A673 (cell line): ENCODE data around the gene SLC22A4. TPM values are rescaled to one million over a fixed set of nuclear protein-coding genes. Genes with fewer than 3 reads are reported as not detected.
A peak's percentile ranks its signal among the peaks of the same experiment; 100 is the strongest.

Experiments used
- BruUV-seq: library from RNA; stranded (reverse); fragments of 400-500 nt; replicated peaks from 2 replicates; lab custom pipeline; 2021; lab: Mats Ljungman, UMichigan
- CTCF ChIA-PET: fragments of 300-600 bp; sonication (Branson Sonifier 250); formaldehyde crosslinking; loops from one replicate; lab custom pipeline; 2022; ENCODE audit warnings: antibody characterized with exemption; lab: Charles Lee
- POLR2A ChIA-PET: fragments of 300-600 bp; sonication (Branson Sonifier 250); formaldehyde crosslinking; loops from one replicate; lab custom pipeline; 2022; ENCODE audit warnings: antibody characterized with exemption; ENCODE audit not compliant: low non-redundant PET; lab: Charles Lee
- DNase-seq: peaks from one replicate; pipeline ENCODE4 v3.0.0-alpha.2; 2015; ENCODE audit warnings: low spot score
- H3K27ac ChIP-seq: fragments of 200-600 bp; sonication (generic); 2 replicates; pipeline ENCODE4 v1.5.1; 2016; ENCODE audit warnings: mixed run types, low read depth, mild to moderate bottlenecking, mixed read lengths, antibody characterized with exemption, low read length; ENCODE audit not compliant: poor library complexity, severe bottlenecking
- H3K27me3 ChIP-seq: fragments of 200-600 bp; sonication (generic); replicated peaks from 2 replicates; pipeline ENCODE4 v1.6.1; 2017; ENCODE audit warnings: mixed run types, low read depth, mild to moderate bottlenecking, mixed read lengths, antibody characterized with exemption, low read length; ENCODE audit not compliant: insufficient read depth, poor library complexity
- H3K36me3 ChIP-seq: fragments of 200-600 bp; sonication (generic); 2 replicates; pipeline ENCODE4 v1.6.1; 2016; ENCODE audit warnings: mixed run types, mild to moderate bottlenecking, mixed read lengths, antibody characterized with exemption, low read length; ENCODE audit not compliant: insufficient read depth, poor library complexity, severe bottlenecking
- H3K4me1 ChIP-seq: fragments of 200-600 bp; sonication (generic); 2 replicates; pipeline ENCODE4 v1.6.1; 2017; ENCODE audit warnings: mixed run types, mild to moderate bottlenecking, mixed read lengths, antibody characterized with exemption, low read length; ENCODE audit not compliant: insufficient read depth, poor library complexity, severe bottlenecking
- H3K4me3 ChIP-seq: fragments of 200-600 bp; sonication (generic); 2 replicates; pipeline ENCODE4 v1.5.1; 2016; ENCODE audit warnings: low read depth, mixed run types, mild to moderate bottlenecking, mixed read lengths, low read length; ENCODE audit not compliant: poor library complexity, severe bottlenecking
- H3K9me3 ChIP-seq: fragments of 200-600 bp; sonication (generic); 2 replicates; pipeline ENCODE4 v1.6.1; 2016; ENCODE audit warnings: mixed run types, low read depth, mild to moderate bottlenecking, mixed read lengths, antibody characterized with exemption, low read length; ENCODE audit not compliant: poor library complexity, severe bottlenecking
- EZH2 ChIP-seq: fragments of 200-600 bp; sonication (generic); IDR thresholded peaks from 2 replicates; pipeline ENCODE4 v1.6.1; 2017; ENCODE audit warnings: borderline replicate concordance, low read depth, mild to moderate bottlenecking, mixed read lengths, antibody characterized with exemption, low read length; ENCODE audit not compliant: poor library complexity, severe bottlenecking
- intact Hi-C: fragments of 100-400 bp; cut with micrococcal nuclease; formaldehyde crosslinking; loops from one replicate; pipeline ENCODE4 v1.10.0; 2022; ENCODE audit not compliant: unreplicated experiment
- total RNA-seq: library from RNA; stranded (reverse); gene quantifications from 2 replicates; pipeline ENCODE4 v1.2.3, GENCODE V29; 2021
- TF ChIP-seq, protein P1 (sequence below): fragments of 300-800, 200-600 bp; sonication (generic); conservative IDR thresholded peaks from 2 replicates; pipeline ENCODE4 v1.5.1; 2017; ENCODE audit warnings: low read depth, mild to moderate bottlenecking, antibody characterized with exemption, low read length, moderate library complexity, mixed read lengths

The SLC22A4 gene
- total RNA-seq, 1 experiment from 2014 or later: 0.99 TPM

DNA sequence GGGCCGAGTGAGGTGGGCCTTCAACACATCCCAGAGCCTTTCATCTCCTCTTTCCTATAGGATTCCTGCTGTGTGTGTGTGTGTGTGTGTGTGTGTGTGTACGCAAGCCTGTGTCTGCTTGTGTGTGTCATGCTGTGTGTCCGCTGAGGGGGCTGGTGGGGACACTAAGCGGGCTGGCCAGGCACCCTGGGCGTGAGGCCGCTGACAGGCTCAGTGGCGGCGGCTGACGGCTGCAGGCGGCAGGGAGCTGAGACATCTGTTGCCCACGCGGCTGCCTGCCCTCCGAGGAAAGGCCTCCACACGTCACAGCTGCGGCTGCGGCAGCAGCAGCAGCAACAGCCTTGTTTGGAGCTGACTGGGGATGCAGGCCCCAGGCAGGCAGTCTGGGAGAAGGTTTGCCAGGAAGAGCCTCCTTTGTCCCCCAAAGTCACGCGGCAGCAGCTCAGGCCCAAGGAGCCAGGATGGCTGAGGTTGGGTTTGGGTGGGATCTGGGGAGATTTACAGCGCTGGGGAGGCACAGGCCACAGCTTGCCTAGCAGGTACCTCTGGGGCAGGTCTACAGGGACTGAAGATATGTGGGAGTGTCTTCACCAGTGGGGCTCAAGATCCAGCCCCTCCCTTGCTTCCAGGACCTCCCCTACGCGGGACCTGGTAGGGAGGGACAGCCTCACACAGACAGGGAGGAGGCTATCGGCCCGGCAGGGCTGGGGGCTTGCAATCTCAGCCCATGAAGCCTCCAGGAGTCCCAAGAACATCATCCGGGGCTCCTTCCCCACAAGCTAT, 34.9 kb upstream of the SLC22A4 start:
- intact Hi-C loops: no loop called here
- no peaks in the 10 kb centered on the region for H3K36me3 ChIP-seq
- peaks cover 16% of the 10 kb centered on the region for H3K4me1 ChIP-seq
- DNase-seq: no peak
- BruUV-seq: no TSS peak
- POLR2A ChIA-PET: no interaction called here
- no peak for TF ChIP-seq EZH2
- TF ChIP-seq, protein P1, sequence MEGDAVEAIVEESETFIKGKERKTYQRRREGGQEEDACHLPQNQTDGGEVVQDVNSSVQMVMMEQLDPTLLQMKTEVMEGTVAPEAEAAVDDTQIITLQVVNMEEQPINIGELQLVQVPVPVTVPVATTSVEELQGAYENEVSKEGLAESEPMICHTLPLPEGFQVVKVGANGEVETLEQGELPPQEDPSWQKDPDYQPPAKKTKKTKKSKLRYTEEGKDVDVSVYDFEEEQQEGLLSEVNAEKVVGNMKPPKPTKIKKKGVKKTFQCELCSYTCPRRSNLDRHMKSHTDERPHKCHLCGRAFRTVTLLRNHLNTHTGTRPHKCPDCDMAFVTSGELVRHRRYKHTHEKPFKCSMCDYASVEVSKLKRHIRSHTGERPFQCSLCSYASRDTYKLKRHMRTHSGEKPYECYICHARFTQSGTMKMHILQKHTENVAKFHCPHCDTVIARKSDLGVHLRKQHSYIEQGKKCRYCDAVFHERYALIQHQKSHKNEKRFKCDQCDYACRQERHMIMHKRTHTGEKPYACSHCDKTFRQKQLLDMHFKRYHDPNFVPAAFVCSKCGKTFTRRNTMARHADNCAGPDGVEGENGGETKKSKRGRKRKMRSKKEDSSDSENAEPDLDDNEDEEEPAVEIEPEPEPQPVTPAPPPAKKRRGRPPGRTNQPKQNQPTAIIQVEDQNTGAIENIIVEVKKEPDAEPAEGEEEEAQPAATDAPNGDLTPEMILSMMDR: no peak
- no peak overlapping the region for H3K4me3 ChIP-seq
- CTCF ChIA-PET: no interaction called here
- no peaks in the 10 kb centered on the region for H3K27me3 ChIP-seq
- H3K9me3 ChIP-seq: no peaks in the 10 kb centered on the region
- no peak overlapping the region for H3K27ac ChIP-seq

DNA sequence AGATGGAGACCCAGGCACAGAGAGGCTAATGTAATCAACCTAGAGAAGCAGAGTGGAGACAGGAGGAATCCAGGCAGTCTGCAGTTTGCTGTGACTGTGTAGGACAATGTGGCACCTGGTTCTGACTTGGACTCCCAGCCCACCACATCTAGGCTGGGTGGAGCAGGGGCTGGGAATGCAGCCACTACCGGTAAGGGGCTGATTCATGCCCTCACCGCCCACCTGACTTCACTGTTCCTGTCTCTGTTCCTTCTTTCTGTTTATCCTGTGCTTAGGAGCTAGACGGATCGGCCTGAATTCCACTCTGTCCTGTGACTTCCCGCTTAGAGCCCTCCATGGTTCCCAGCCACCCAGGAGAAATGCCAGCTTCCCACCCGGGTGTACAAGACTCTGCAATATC, 34.1 kb upstream of the SLC22A4 start:
- BruUV-seq: no TSS peak
- Histone ChIP-seq H3K4me1 (peaks cover 16% of the 10 kb centered on the region), H3K9me3 (no peaks in the 10 kb centered on the region), H3K4me3 (no peak overlapping the region), H3K27ac (no peak overlapping the region), H3K36me3 (no peaks in the 10 kb centered on the region), H3K27me3 (no peaks in the 10 kb centered on the region)
- CTCF ChIA-PET: no interaction called here
- no peak for TF ChIP-seq EZH2
- TF ChIP-seq, protein P1: no peak
- intact Hi-C loops: no loop called here
- POLR2A ChIA-PET: no interaction called here
- DNase-seq: no peak

DNA sequence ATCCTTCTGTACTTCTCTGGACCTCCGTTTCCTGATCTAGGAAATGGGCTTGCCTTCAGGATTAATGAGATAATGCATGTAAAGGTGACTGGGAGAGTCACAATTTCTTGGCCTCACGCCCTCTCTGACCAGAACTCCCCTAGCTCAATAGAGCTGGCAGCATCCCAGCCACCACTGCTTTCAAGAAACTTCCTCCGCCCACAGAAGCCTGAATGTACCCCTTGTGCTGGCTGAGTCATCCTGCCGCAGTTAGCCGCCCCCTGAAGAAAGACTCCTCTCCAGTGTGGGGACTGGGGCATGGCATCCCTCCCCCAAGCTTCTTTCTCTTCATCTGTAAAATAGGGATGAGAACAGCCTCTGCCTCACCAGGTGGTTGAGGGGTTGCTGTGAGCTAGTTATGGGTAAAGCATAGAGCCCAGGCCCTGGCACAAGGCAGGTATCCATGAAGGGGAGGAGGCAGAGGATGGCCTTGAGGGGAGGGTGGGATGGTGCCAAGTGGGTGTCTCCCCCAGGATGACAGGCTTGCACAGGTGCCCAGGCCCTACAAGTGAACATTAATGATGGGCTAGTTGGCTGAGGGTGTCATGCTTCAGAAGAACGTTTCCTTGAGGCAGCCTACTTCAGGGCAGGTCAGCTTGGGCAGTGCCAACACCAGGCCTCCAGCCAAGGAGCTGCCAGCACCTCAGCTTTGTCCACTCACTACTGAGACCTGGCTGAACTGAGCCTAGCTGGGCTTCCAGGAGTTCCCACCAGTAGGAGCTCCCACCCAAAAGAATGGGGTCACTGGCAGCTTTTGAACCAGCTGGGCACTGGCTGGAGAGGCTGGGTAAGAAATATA, 33.3 kb upstream of the SLC22A4 start:
- CTCF ChIA-PET: interaction anchor here (0.7 kb wide), 2 partner anchors 11 to 240 kb away, joined by 3 to 5 read pairs; no protein-coding TSS in a partner anchor
- Histone ChIP-seq H3K27me3 (no peaks in the 10 kb centered on the region), H3K36me3 (no peaks in the 10 kb centered on the region), H3K9me3 (no peaks in the 10 kb centered on the region), H3K27ac (no peak overlapping the region), H3K4me1 (peaks cover 16% of the 10 kb centered on the region), H3K4me3 (no peak overlapping the region)
- TF ChIP-seq EZH2: no peak
- TF ChIP-seq, protein P1: no peak
- DNase-seq: peak; percentile 56
- BruUV-seq: no TSS peak
- POLR2A ChIA-PET: no interaction called here
- intact Hi-C loops: no loop called here
